Astrocyte (in vitro differentiated cells and primary cell): Measurements from ENCODE around the gene C13orf46. TPM values are rescaled to one million over a fixed set of nuclear protein-coding genes. Genes with fewer than 3 reads are reported as not detected.

Source experiments
- DNase-seq: peaks from one replicate; pipeline ENCODE4 v3.0.0-alpha.2; 2010; ENCODE audit warnings: low read depth
- FAIRE-seq: peaks from 2 replicates; lab custom pipeline; 2011; peaks lifted over from hg19 to GRCh38; lab: Jason Lieb, UNC
- H2AFZ ChIP-seq: 2 replicates; pipeline ENCODE4 v1.6.0; 2012; ENCODE audit warnings: low read depth, low read length, inconsistent platforms
- H3K27ac ChIP-seq: 2 replicates; pipeline ENCODE4 v1.5.1; 2011; ENCODE audit warnings: low read depth, low read length, inconsistent platforms
- H3K27me3 ChIP-seq: 2 replicates; pipeline ENCODE4 v1.6.0; 2011; ENCODE audit warnings: low read length, inconsistent platforms; ENCODE audit not compliant: insufficient read depth
- H3K36me3 ChIP-seq: 2 replicates; pipeline ENCODE4 v1.5.1; 2011; ENCODE audit warnings: low read length, inconsistent platforms; ENCODE audit not compliant: insufficient read depth
- H3K4me1 ChIP-seq: 2 replicates; pipeline ENCODE4 v1.5.1; 2011; ENCODE audit warnings: low read length, inconsistent platforms; ENCODE audit not compliant: insufficient read depth
- H3K4me2 ChIP-seq: 2 replicates; pipeline ENCODE4 v1.6.0; 2012; ENCODE audit warnings: low read length, inconsistent platforms
- H3K4me3 ChIP-seq: 2 replicates; pipeline ENCODE4 v1.5.1; 2011; ENCODE audit warnings: low read depth, mild to moderate bottlenecking, low read length, inconsistent platforms; ENCODE audit not compliant: insufficient read depth
- H3K79me2 ChIP-seq: 2 replicates; pipeline ENCODE4 v1.6.0; 2012; ENCODE audit warnings: mild to moderate bottlenecking, low read length, inconsistent platforms; ENCODE audit not compliant: insufficient read depth
- H3K9ac ChIP-seq: 2 replicates; pipeline ENCODE4 v1.6.0; 2012; ENCODE audit warnings: mild to moderate bottlenecking, low read length, inconsistent platforms
- H3K9me3 ChIP-seq: 2 replicates; pipeline ENCODE4 v1.5.1; 2012; ENCODE audit warnings: low read depth, mild to moderate bottlenecking, low read length, inconsistent platforms; ENCODE audit not compliant: insufficient read depth
- H4K20me1 ChIP-seq: 2 replicates; pipeline ENCODE4 v1.6.0; 2012; ENCODE audit warnings: low read length, inconsistent platforms; ENCODE audit not compliant: insufficient read depth
- H3K27ac Mint-ChIP-seq: one replicate; pipeline ENCODE4 v1.8.0; 2021; ENCODE audit warnings: mild to moderate bottlenecking, mixed read lengths; ENCODE audit not compliant: unreplicated experiment
- H3K27me3 Mint-ChIP-seq: one replicate; pipeline ENCODE4 v1.8.0; 2021; ENCODE audit warnings: low read depth, mixed read lengths; ENCODE audit not compliant: unreplicated experiment
- H3K36me3 Mint-ChIP-seq: one replicate; pipeline ENCODE4 v1.8.0; 2021; ENCODE audit warnings: low read depth, mixed read lengths; ENCODE audit not compliant: unreplicated experiment
- H3K4me1 Mint-ChIP-seq: one replicate; pipeline ENCODE4 v1.8.0; 2021; ENCODE audit warnings: low read depth, mixed read lengths; ENCODE audit not compliant: unreplicated experiment
- H3K4me3 Mint-ChIP-seq: one replicate; pipeline ENCODE4 v1.8.0; 2021; ENCODE audit warnings: mild to moderate bottlenecking, moderate library complexity, mixed read lengths; ENCODE audit not compliant: unreplicated experiment
- H3K9me3 Mint-ChIP-seq: one replicate; pipeline ENCODE4 v1.8.0; 2021; ENCODE audit warnings: mild to moderate bottlenecking, mixed read lengths; ENCODE audit not compliant: unreplicated experiment
- CTCF ChIP-seq: IDR thresholded peaks from 2 replicates; pipeline ENCODE4 v1.5.1; 2011; ENCODE audit warnings: low read depth, mild to moderate bottlenecking, inconsistent platforms, low read length, moderate library complexity; ENCODE audit not compliant: insufficient read depth
- EZH2 ChIP-seq: IDR thresholded peaks from 2 replicates; pipeline ENCODE4 v1.6.1; 2012; ENCODE audit warnings: mild to moderate bottlenecking, low read length, inconsistent platforms; ENCODE audit not compliant: insufficient read depth
- total RNA-seq: library from RNA; stranded (reverse); gene quantifications from 2 replicates; pipeline ENCODE4 v1.2.1, GENCODE V29; 2021

C13orf46 gene
- total RNA-seq, 1 donor from 2014 or later, result 5.0 TPM

- no peak for DNase-seq
- H3K9me3 Mint-ChIP-seq, result no peaks in the 10 kb centered on the region
- H3K4me1 Mint-ChIP-seq, result peaks cover 5% of the 10 kb centered on the region
Observed at GRCh38 chr13:113974304-113975281, 717 bp upstream of the C13orf46 start.

GRCh38 chr13:113972451-113973217 is 1.2 kb downstream of the C13orf46 start:
- Histone ChIP-seq H2AFZ (no peak overlapping the region), H3K4me1 (peaks cover 15% of the 10 kb centered on the region), H3K79me2 (peaks cover 4% of the 10 kb centered on the region), H3K9ac (no peak overlapping the region), H3K9me3 (no peaks in the 10 kb centered on the region), H3K4me3 (no peak overlapping the region), H3K4me2 (no peak overlapping the region), H3K27me3 (no peaks in the 10 kb centered on the region), H4K20me1 (peaks cover 18% of the 10 kb centered on the region), H3K27ac (no peak overlapping the region), H3K36me3 (peaks cover 6% of the 10 kb centered on the region)
- peaks cover 5% of the 10 kb centered on the region for H3K4me1 Mint-ChIP-seq
- peak overlapping the region; percentile 62 for H3K27ac Mint-ChIP-seq
- no peaks in the 10 kb centered on the region for H3K9me3 Mint-ChIP-seq
- TF ChIP-seq CTCF, result no peak
- H3K4me3 Mint-ChIP-seq, result peak overlapping the region; percentile 57
- FAIRE-seq, result no peak
- H3K36me3 Mint-ChIP-seq, result peaks cover 14% of the 10 kb centered on the region
- no peak for DNase-seq
- H3K27me3 Mint-ChIP-seq, result no peaks in the 10 kb centered on the region

More at GRCh38 chr13:113974304-113975281, 717 bp upstream of the C13orf46 start:
- H3K9me3 ChIP-seq, result no peaks in the 10 kb centered on the region
- no peak for FAIRE-seq
- H3K79me2 ChIP-seq, result peaks cover 4% of the 10 kb centered on the region
- H3K4me1 ChIP-seq, result peaks cover 15% of the 10 kb centered on the region
- peaks cover 18% of the 10 kb centered on the region for H3K36me3 Mint-ChIP-seq
- H3K27me3 ChIP-seq, result no peaks in the 10 kb centered on the region
- no peak overlapping the region for H3K4me3 ChIP-seq
- no peak for TF ChIP-seq CTCF
- TF ChIP-seq EZH2, result no peak
- no peak overlapping the region for H3K9ac ChIP-seq
- H4K20me1 ChIP-seq, result peaks cover 23% of the 10 kb centered on the region
- no peak overlapping the region for H2AFZ ChIP-seq
- H3K27ac Mint-ChIP-seq, result no peak overlapping the region
- H3K36me3 ChIP-seq, result peaks cover 19% of the 10 kb centered on the region
- H3K27me3 Mint-ChIP-seq, result no peaks in the 10 kb centered on the region
- H3K4me2 ChIP-seq, result no peak overlapping the region
- no peak overlapping the region for H3K27ac ChIP-seq
- no peak overlapping the region for H3K4me3 Mint-ChIP-seq
